H54 (cell line): ENCODE results near the gene KRT13.

Experiments used
- DNase-seq: peaks from one replicate; pipeline ENCODE4 v3.0.0; 2011; ENCODE audit warnings: low spot score, mixed read lengths; ENCODE audit not compliant: insufficient read length
- FAIRE-seq: peaks from 3 replicates; lab custom pipeline; 2011; peaks lifted over from hg19 to GRCh38; lab: Jason Lieb, UNC
- POLR2A ChIP-seq: IDR thresholded peaks from 2 replicates; pipeline ENCODE4 v1.6.1; 2011; ENCODE audit warnings: low read depth, mild to moderate bottlenecking, low read length

KRT13 gene

GRCh38 chr17:41489531-41489930, 15.9 kb downstream of the KRT13 start, which contains the start of gene KRT36:
Gene KRT36, minus strand, starts transcription at chr17:41489910. Its CDS starts 46 bp downstream, at chr17:41489864.
- no peak for FAIRE-seq
- no peak for DNase-seq
- TF ChIP-seq POLR2A: no peak

DNA sequence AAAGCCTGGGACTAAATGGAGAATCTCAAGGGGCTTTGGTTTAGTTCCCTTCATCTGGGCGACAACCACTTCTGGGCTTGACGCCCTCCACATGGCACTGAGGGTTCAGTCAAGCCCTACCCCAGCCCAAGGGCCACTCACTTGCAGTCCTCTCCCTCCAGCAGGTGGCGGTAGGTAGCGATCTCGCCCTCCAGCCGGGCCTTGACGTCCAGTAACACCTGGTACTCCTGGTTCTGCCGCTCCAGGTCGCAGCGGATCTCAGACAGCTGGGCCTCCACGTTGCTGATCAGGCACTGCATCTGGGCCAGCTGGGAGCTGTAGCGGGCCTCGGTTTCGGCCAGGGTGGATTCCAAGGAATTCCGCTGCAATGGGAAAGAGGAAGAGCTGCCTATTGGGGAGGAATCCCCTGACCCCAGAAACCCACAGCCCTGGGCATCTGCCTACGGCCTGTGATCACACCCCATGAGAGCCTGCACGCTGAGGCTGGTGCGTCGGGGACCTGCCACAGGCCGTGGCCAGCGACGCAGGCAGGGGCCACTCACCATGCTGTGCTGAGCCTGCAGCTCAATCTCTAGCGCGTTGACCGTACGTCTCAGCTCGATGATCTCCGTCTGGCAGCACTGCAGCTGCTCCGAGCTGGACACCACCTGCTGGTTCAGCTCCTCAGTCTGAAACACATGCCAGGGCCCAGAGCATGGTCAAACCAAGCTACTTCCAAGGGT, 18.4 kb downstream of the KRT13 start:
- DNase-seq (no peak), FAIRE-seq (no peak)
- no peak for TF ChIP-seq POLR2A

DNA sequence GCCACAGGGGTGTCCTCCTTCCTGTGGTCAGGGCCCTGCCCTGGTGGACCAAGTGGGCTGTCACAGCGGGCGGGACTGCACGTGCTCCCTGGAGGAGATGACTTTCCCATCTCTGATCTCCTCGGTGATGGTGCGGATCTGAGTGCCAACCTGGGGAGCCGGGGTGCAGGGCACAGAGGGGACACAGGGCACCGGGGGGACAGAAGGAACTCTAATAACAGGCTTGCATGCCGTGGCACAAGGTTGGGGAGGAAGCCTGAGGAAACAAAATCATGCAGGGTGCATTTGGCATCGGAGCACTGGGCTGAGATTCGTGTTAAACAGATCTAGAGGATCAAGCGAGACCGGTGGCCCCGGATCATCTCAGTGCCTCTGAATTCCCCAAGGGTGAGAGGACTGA, 19.1 kb downstream of the KRT13 start:
- DNase-seq (no peak), FAIRE-seq (no peak)
- no peak for TF ChIP-seq POLR2A

DNA sequence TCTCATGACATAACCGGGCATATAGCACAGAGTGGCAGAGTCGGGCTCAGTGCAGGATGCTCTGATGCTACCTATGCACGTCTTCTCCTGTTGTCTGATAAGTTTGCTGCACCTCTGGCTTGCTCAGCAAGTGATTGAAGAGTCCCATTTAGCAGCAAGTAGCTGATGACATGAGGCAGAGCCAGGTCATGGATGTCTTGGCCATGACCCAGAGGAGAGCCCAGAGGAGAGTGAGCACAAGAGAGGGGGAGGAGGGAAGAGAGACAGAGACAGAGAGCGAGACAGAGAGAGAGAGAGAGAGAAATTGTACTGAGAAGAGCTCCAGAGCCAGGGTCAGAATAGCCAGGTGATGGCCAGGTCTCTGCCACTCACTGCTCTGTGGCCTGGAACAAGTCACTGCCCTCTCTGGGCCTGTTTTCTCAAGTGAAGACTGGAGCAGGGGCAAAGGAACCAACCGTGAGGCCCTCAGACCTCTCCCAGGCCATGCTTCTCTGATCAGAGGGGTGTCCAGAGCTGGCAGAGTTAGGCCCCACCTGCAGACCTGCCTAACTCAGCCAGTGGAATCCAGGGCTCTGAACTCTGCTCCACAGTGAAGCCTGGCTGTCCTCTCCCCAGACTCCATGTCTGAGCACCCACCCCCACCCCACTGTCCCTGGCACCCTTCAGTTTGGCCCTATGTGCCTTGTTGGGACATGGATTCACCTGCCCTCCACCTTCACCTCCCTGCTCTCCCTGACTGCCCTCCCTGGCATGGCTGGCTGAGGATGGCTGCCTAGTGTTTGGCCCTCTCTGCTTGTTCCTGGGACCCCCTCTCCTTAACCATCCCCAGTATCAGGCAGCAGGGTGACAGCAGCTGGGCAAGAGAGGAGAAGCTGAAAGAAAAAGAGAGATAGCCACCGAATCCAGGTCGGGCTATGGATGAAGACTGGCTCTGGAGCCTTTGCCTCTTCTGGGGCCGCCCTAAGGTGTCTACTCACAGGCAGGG, 20.2 kb downstream of the KRT13 start:
- no peak for FAIRE-seq
- no peak for TF ChIP-seq POLR2A
- DNase-seq: no peak

GRCh38 chr17:41483991-41484826, 21.2 kb downstream of the KRT13 start:
- no peak for TF ChIP-seq POLR2A
- DNase-seq: no peak
- no peak for FAIRE-seq

DNA sequence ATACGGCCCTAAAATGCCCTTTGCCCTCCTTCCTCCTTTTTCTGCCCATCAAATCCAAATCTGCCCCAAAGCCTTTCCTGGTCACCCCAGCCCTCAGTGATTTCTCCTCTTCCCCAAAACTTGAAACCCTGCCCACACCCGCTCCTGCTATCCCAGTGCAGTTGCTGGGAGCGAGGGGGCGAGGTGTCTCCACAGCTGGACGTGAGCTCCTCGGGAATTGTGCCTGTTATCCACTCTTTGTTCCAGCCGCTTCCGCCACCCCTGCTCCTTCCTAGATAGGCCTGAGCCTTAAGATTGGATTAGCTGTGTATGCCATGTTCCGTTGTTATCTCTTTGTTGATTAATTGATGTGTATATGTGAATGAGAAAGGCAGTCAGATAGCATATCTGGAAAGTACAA, 21.9 kb downstream of the KRT13 start:
- FAIRE-seq: no peak
- TF ChIP-seq POLR2A: no peak

GRCh38 chr17:41481036-41481435, 24.4 kb downstream of the KRT13 start, which contains the start of gene KRT35:
Gene KRT35, minus strand, starts transcription at chr17:41481151. Its CDS starts 54 bp downstream, at chr17:41481097.
- DNase-seq (no peak), FAIRE-seq (no peak)
- no peak for TF ChIP-seq POLR2A

More for the DNA sequence above, 21.9 kb downstream of the KRT13 start:
- no peak for DNase-seq

DNA sequence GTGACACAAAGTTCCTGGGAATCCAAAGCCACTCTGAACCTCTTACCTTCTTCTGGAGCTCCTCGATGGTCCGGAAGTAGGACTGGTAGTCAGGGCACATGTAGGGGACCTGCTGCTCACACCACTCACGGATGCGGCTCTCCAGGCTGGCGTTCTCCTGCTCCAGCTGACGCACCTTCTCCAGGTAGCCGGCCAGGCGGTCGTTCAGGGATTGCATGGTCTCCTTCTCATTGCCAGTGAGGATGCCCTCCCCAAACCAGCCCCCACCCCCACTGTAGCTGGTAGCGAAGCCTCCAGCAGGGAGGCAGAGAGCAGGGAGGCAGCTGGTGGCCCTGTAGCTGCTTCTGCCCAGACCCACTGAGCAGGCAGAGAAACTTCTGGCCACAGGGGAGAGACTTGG, 24.8 kb downstream of the KRT13 start:
- DNase-seq (no peak), FAIRE-seq (no peak)
- TF ChIP-seq POLR2A: no peak

DNA sequence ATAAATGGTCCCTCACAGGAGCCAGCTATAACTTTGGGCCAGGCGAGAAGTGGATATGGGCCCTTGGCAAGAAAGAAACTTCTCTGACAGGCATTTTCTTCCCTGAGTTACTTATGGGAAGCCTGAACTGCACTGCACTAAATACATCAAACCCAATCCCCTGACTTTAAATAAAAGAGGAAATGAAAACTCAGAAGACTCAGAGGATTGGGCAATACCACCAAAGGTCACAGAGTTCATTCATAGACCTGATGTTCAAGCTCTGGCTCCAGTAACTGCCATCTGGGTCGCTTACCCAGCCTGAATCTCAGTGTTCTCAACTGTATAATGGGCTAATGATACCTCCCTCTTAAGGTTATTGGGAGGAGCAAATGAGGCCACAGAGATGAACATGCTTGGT, 25.3 kb downstream of the KRT13 start:
- no peak for TF ChIP-seq POLR2A
- DNase-seq (no peak), FAIRE-seq (no peak)

DNA sequence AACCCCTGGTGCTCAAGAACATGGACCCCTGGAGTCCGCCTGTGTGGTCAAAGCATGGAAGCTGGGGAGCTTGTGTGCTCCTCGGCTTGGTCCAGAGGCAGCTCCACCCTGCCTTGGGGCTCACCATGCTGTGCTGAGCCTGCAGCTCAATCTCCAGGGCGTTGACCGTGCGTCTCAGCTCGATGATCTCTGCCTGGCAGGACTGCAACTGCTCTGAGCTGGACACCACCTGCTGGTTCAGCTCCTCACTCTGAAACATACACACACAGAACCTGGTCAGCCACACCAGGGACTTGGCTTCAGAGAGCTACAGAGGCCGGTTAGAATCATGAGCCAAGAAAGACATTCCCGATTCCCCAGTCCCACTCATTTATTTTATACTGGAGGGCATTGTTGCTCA, 27.2 kb downstream of the KRT13 start:
- FAIRE-seq: no peak
- TF ChIP-seq POLR2A: no peak
- DNase-seq: no peak

DNA sequence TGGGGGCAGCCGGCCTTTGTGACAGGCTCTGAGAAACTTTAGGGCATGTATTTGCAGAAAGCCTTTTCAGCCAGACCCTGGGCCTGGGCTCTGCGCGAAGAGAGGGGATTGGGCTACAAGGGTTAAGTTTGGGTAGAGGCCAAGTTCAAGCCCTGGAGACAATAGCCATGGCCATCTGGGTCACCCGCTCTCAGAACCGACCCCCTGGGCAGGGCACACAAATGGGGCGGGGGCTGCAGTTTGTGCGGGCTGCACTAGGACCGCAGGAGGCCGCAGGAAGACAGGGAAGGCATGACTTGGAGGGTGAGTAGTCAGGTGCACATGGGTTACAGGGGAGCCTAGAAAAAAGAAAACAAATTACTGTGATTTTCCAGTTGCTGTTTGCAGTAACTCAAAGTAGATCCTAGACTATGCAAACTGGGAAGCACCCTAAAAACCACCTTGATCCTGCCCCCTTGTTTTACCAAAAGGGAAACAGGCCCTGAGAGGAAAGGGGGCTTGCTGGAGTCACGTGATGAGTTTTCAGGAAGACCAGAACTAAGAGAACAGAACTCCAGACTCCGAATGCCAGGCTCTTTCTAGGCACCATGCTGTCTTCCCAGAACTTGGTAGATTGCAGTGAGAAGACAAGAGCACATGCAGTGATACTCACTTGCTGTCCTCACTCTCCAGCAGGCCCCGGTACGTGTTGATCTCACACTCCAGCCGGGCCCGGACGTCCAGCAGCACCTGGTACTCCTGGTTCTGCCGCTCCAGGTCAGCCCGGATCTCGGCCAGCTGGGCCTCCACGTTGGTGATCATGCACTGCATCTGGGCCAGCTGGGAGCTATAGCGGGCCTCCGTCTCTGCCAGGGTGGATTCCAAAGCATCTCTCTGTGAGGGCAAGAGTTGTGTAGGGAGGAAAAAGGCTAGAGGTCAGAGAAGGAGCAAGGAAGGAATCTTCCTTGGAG, 28.3 kb downstream of the KRT13 start:
- DNase-seq: no peak
- FAIRE-seq: no peak
- TF ChIP-seq POLR2A: no peak

GRCh38 chr17:41475421-41475820, 30.0 kb downstream of the KRT13 start:
- FAIRE-seq (no peak), DNase-seq (no peak)
- TF ChIP-seq POLR2A: no peak

- no peak for FAIRE-seq
- no peak for DNase-seq
- TF ChIP-seq POLR2A: no peak
These were observed 30.5 kb downstream of the KRT13 start for GRCh38 chr17:41474863-41475262.
